PC-3 (cell line): Measurements from ENCODE around the gene CASTOR1. TPM values are rescaled to one million over a fixed set of nuclear protein-coding genes. Genes with fewer than 3 reads are reported as not detected.

Source experiments
- ATAC-seq: fragments of 200-7000 bp; cut with Tn5 transposase; 2 replicates; pipeline ENCODE4 v1.9.1; 2020; ENCODE audit warnings: mild to moderate bottlenecking, moderate library complexity
- BruUV-seq: library from RNA; stranded (reverse); fragments of 400-500 nt; replicated peaks from 2 replicates; lab custom pipeline; 2021; lab: Mats Ljungman, UMichigan
- CTCF ChIA-PET: fragments of 300-600 bp; sonication (Branson Sonifier 250); formaldehyde crosslinking; loops from one replicate; lab custom pipeline; 2022; ENCODE audit warnings: antibody characterized with exemption; lab: Charles Lee
- POLR2A ChIA-PET: fragments of 300-600 bp; sonication (Branson Sonifier 250); formaldehyde crosslinking; loops from one replicate; lab custom pipeline; 2022; ENCODE audit warnings: antibody characterized with exemption; ENCODE audit not compliant: unreplicated experiment; lab: Charles Lee
- DNase-seq: peaks from one replicate; pipeline ENCODE4 v3.0.0-alpha.2; 2015
- H2AFZ ChIP-seq: fragments of 300-600 bp; sonication (generic); 2 replicates; pipeline ENCODE4 v1.6.0; 2016; ENCODE audit warnings: antibody characterized with exemption, low read length
- H3F3A ChIP-seq: fragments of 300-600 bp; sonication (generic); one replicate; pipeline ENCODE4 v1.6.0; 2017; ENCODE audit warnings: antibody characterized with exemption, low read length, control low read depth, mild to moderate bottlenecking; ENCODE audit not compliant: unreplicated experiment
- H3K27ac ChIP-seq: fragments of 300-600 bp; sonication (generic); 2 replicates; pipeline ENCODE4 v1.5.1; 2016; ENCODE audit warnings: mild to moderate bottlenecking, low read length
- H3K27me3 ChIP-seq: fragments of 300-600 bp; sonication (generic); 2 replicates; pipeline ENCODE4 v1.6.1; 2016; ENCODE audit warnings: low read length, mixed read lengths
- H3K36me3 ChIP-seq: fragments of 300-600 bp; sonication (generic); 2 replicates; pipeline ENCODE4 v1.6.1; 2016; ENCODE audit warnings: low read depth, mixed run types, low read length, mixed read lengths
- H3K4me1 ChIP-seq: fragments of 300-600 bp; sonication (generic); 2 replicates; pipeline ENCODE4 v1.5.1; 2016; ENCODE audit warnings: low read length; ENCODE audit not compliant: insufficient read depth
- H3K4me2 ChIP-seq: fragments of 300-600 bp; sonication (generic); 2 replicates; pipeline ENCODE4 v1.6.0; 2016; ENCODE audit warnings: low read length
- H3K4me3 ChIP-seq: fragments of 300-600 bp; sonication (generic); 2 replicates; pipeline ENCODE4 v1.5.1; 2016; ENCODE audit warnings: mild to moderate bottlenecking, low read length, mixed read lengths
- H3K79me2 ChIP-seq: fragments of 300-600 bp; sonication (generic); 2 replicates; pipeline ENCODE4 v1.6.1; 2017; ENCODE audit warnings: low read length, mixed read lengths
- H3K9ac ChIP-seq: fragments of 300-600 bp; sonication (generic); 2 replicates; pipeline ENCODE4 v1.6.0; 2016; ENCODE audit warnings: mild to moderate bottlenecking, low read length
- H3K9me2 ChIP-seq: fragments of 300-600 bp; sonication (generic); replicated peaks from 2 replicates; pipeline ENCODE4 v1.6.1; 2016; ENCODE audit warnings: mixed run types, low read length, mixed read lengths
- H3K9me3 ChIP-seq: fragments of 300-600 bp; sonication (generic); 2 replicates; pipeline ENCODE4 v1.6.1; 2016; ENCODE audit warnings: low read length, mixed read lengths
- H4K20me1 ChIP-seq: fragments of 300-600 bp; sonication (generic); 2 replicates; pipeline ENCODE4 v1.6.1; 2016; ENCODE audit warnings: low read length, mixed read lengths
- CTCF ChIP-seq: fragments of 300-600 bp; sonication (generic); conservative IDR thresholded peaks from 2 replicates; pipeline ENCODE4 v1.5.1; 2017; ENCODE audit warnings: antibody characterized with exemption, low read depth, mild to moderate bottlenecking, low read length
- EZH2 ChIP-seq: fragments of 300-600 bp; sonication (generic); IDR thresholded peaks from one replicate; pipeline ENCODE4 v1.6.1; 2017; ENCODE audit warnings: antibody characterized with exemption, mild to moderate bottlenecking, low read length; ENCODE audit not compliant: unreplicated experiment
- EZH2phosphoT487 ChIP-seq: fragments of 300-600 bp; sonication (generic); IDR thresholded peaks from 2 replicates; pipeline ENCODE4 v1.6.1; 2018; ENCODE audit warnings: mild to moderate bottlenecking, antibody characterized with exemption, low read length, borderline replicate concordance
- intact Hi-C: fragments of 100-400 bp; cut with micrococcal nuclease; formaldehyde crosslinking; loops from 2 replicates; pipeline ENCODE4 v1.9.0; 2023
- total RNA-seq: library from RNA; depleted of rRNA; stranded (reverse); fragments of >200 nt; gene quantifications from 2 replicates; pipeline ENCODE4 v1.2.3, GENCODE V29; 2014

CASTOR1 gene
- total RNA-seq, 1 experiment from 2014 or later, result 4.2 TPM

- Histone ChIP-seq H3K27me3 (no peaks in the 10 kb centered on the region), H2AFZ (no peak overlapping the region), H3K36me3 (no peaks in the 10 kb centered on the region), H3K9me3 (no peaks in the 10 kb centered on the region), H3K4me3 (no peak overlapping the region), H3K9ac (no peak overlapping the region), H3K4me2 (no peak overlapping the region), H3K4me1 (peaks cover 28% of the 10 kb centered on the region), H4K20me1 (no peaks in the 10 kb centered on the region), H3K27ac (no peak overlapping the region), H3K9me2 (no peaks in the 10 kb centered on the region), H3F3A (no peaks in the 10 kb centered on the region), H3K79me2 (peaks cover 56% of the 10 kb centered on the region)
- intact Hi-C loops, result no loop called here
- DNase-seq, result no peak
- TF ChIP-seq EZH2 (no peak), CTCF (no peak), EZH2phosphoT487 (no peak)
- ChIA-PET POLR2A (interaction anchor here (0.6 to 0.7 kb wide), 2 partner anchors 18 to 35 kb away, joined by 3 to 7 read pairs; no protein-coding TSS in a partner anchor), CTCF (no interaction called here)
- no peak for ATAC-seq
- BruUV-seq, result no TSS peak
Observed at GRCh38 chr22:30323246-30323645, 33.9 kb upstream of the CASTOR1 start.

- no peak for DNase-seq
- no peaks in the 10 kb centered on the region for H3K27me3 ChIP-seq
- no peak overlapping the region for H3K4me3 ChIP-seq
- peaks cover 16% of the 10 kb centered on the region for H3K4me1 ChIP-seq
- no peaks in the 10 kb centered on the region for H3K9me3 ChIP-seq
- no TSS peak for BruUV-seq
- TF ChIP-seq EZH2 (no peak), EZH2phosphoT487 (no peak), CTCF (no peak)
- POLR2A ChIA-PET, result no interaction called here
- no peaks in the 10 kb centered on the region for H3F3A ChIP-seq
- peaks cover 56% of the 10 kb centered on the region for H3K79me2 ChIP-seq
- H3K27ac ChIP-seq, result no peak overlapping the region
- H3K9ac ChIP-seq, result no peak overlapping the region
- CTCF ChIA-PET, result no interaction called here
- no peaks in the 10 kb centered on the region for H3K9me2 ChIP-seq
- intact Hi-C loops, result no loop called here
- no peaks in the 10 kb centered on the region for H3K36me3 ChIP-seq
- no peak for ATAC-seq
- no peak overlapping the region for H3K4me2 ChIP-seq
- H4K20me1 ChIP-seq, result no peaks in the 10 kb centered on the region
- no peak overlapping the region for H2AFZ ChIP-seq
Observed at GRCh38 chr22:30321461-30321860, 32.2 kb upstream of the CASTOR1 start.

- H2AFZ ChIP-seq, result no peak overlapping the region
- no peaks in the 10 kb centered on the region for H3F3A ChIP-seq
- TF ChIP-seq CTCF (no peak), EZH2 (no peak), EZH2phosphoT487 (no peak)
- no peak overlapping the region for H3K4me3 ChIP-seq
- peaks cover 9% of the 10 kb centered on the region for H3K4me1 ChIP-seq
- BruUV-seq, result no TSS peak
- no peaks in the 10 kb centered on the region for H3K9me3 ChIP-seq
- no peaks in the 10 kb centered on the region for H3K36me3 ChIP-seq
- H3K27ac ChIP-seq, result no peak overlapping the region
- DNase-seq (no peak), ATAC-seq (no peak)
- H3K27me3 ChIP-seq, result no peaks in the 10 kb centered on the region
- peaks cover 58% of the 10 kb centered on the region for H3K79me2 ChIP-seq
- ChIA-PET POLR2A (no interaction called here), CTCF (no interaction called here)
- no peaks in the 10 kb centered on the region for H3K9me2 ChIP-seq
- no peak overlapping the region for H3K9ac ChIP-seq
- intact Hi-C loops, result no loop called here
- no peaks in the 10 kb centered on the region for H4K20me1 ChIP-seq
- no peak overlapping the region for H3K4me2 ChIP-seq
Observed at GRCh38 chr22:30320021-30320556, 30.8 kb upstream of the CASTOR1 start.
